HG03064 (cell line): ENCODE measurements around the gene PCCA.
"Not testable (repeated sequence)": the region's sequence is repeated elsewhere in the genome, so short reads cannot be mapped to it uniquely, and the experiment has no call there.

Experiments
- ATAC-seq: cut with Tn5 transposase; IDR thresholded peaks from one replicate; pipeline ENCODE4 v1.9.1; 2021; ENCODE audit warnings: low read depth; ENCODE audit not compliant: unreplicated experiment

Gene PCCA

DNA sequence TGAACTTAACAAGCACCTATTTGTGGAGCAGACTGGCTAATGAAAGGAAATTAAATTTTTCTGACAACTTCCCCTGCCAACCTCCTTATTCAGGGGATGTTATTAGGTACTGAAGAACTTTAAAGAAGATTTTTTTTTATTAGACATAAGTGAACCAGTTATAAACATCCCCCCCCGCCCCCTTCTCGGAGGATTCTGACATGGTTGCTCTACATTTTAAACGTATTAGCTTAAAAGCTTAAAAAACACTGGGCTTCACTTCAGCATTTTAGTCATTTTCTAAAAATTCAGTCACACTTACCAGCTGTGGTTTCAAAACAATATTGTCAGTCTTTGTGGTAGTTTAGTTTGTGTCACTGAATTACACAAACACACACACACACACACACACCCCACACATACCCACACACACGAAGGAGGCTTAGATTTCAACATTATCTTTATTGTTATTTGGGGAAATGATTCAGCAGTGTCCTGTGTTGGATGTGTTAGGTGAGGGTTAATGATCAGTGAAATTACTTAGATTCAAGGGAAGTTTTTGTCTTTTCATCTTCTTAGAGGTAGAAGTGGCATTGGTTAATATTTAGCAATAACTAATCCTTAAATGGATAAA is 145.7 kb downstream of the PCCA start:
- no peak for ATAC-seq

GRCh38 chr13:100235311-100235901 is 146.5 kb downstream of the PCCA start:
- no peak for ATAC-seq

- no peak for ATAC-seq
Measured at GRCh38 chr13:100240109-100240779, 151.4 kb downstream of the PCCA start.

DNA sequence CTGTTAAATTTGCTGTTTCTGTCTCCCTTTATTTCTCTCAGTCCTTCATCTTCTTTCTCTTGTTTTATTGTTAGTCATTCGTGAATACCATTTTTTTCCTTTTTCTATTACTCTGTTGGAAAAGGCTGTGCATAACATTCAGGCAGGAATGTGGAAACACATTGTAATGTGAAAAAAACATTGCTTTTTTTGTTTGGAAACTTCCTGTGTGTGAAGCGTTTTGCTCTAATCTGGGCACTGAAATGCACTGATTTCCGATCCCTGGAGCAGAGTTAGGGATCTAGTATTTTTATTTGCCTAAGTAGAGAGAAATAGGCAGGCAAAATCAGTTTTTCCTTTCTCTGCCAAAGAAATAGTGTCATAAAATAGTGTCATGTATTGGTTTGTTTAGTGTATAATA is 155.5 kb downstream of the PCCA start:
- ATAC-seq: no peak

- no peak for ATAC-seq
Measured at GRCh38 chr13:100245104-100245503, 156.2 kb downstream of the PCCA start.

DNA sequence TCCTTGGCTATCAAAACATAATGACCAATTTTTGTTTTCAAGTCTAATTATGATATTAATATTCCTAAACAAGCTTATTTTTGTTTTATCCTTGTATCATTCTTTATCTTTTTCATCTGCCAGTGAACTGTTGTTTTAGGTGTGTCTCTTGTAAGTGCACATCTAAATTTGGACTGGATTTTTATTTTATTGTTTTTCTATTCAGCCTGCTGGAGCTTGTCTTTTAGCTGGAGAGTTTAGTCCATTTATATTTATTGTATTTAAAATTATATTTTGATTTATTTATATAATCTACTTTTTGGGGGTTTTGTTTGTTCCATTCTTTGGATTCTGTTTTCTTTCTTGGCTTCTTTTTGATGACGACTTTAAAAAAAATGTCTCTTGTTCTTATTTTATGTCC is 159.0 kb downstream of the PCCA start:
- no peak for ATAC-seq

DNA sequence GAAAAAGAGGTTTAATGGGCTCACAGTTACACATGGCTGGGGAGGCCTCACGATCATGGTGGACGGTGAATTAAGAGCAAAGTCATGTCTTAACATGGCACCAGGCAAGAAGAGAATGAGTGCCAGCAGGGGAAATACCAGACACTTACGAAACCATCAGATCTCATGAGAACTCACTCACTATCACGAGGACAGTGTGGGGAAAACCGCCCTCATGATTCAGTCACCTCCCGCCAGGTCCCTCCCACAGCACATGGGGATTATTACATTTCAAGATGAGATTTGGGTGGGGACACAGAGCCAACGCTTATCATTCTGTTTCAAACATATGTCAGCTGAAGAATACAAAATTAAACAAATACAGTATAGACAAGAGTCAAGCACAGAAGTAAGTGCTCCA is 165.1 kb downstream of the PCCA start:
- no peak for ATAC-seq

DNA sequence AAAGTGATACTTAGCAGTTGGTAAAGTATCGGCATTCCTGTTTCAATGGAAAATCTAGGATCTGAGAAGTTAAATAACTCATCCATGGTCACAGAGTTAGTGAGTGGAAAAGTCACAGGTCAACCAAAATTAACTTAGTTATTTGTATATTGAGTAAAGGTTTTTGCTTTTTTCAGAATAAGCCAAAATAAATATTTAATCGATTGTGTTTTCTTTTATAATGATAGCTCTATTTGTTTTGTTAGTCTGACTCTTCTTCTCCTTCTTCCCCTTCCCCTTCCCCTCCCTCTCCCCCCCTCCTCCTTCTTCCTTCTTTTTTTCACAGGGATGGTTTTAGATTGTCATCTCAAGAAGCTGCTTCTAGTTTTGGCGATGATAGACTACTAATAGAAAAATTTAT is 173.5 kb downstream of the PCCA start:
- no peak for ATAC-seq

GRCh38 chr13:100266026-100266425 is 177.1 kb downstream of the PCCA start:
- no peak for ATAC-seq

- ATAC-seq: no peak
Measured at GRCh38 chr13:100269837-100270236, 180.9 kb downstream of the PCCA start.

GRCh38 chr13:100273138-100273537 is 184.2 kb downstream of the PCCA start:
- no peak for ATAC-seq

- ATAC-seq: no peak
Measured at GRCh38 chr13:100273552-100273951, 184.7 kb downstream of the PCCA start.

- no peak for ATAC-seq
Measured at GRCh38 chr13:100274942-100275506, 186.1 kb downstream of the PCCA start.

DNA sequence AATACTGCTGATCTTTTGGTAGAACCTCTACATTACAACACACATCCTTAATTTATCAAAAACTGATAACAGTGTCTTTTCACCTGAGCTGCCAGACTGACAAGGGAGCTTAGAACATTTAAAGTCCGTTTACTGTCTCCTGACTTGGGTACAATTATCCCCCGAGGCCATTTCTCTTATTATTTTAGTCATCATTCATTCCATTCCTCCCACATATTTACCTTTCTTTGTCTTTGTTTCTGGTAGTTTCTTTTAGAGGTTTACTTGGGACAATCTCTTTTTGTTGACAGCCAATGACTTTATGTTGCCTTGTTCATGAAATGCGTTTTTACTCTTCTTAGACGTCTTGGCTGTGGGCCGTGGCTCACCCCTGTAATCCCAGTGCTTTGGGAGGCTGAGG is 186.9 kb downstream of the PCCA start:
- ATAC-seq: no peak

- no peak for ATAC-seq
Measured at GRCh38 chr13:100280681-100281080, 191.8 kb downstream of the PCCA start.

- ATAC-seq: not testable (repeated sequence)
Measured at GRCh38 chr13:100282306-100282705, 193.4 kb downstream of the PCCA start.

DNA sequence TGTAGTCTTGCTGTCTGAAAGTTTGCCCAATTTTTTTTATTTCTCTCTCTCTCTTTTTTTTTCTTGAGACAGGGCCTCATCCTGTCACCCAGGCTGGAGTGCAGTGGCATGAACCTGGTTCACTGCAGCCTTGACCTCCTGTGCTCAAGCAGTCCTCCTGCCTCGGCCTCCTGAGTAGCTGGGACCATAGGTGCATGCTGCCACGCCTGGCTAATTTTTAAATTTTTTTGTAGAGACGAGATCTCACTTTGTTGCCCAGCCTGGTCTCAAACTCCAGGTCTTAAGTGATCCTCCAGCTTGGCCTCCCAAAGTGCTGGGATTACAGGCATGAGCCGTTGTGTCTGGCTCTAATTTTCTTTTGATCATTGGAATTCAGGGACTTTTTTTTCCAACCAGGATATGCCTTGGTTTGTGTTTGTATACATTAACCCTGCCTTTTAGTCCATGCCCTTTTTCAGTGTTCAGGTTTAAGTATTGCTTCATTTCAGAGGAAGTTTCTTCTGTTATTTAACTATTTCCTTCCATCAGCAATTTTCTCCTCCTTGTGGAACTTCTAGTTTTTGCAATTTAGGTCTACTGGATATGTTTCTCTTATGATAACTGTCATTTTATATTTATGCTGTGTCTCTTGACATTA is 201.4 kb downstream of the PCCA start:
- no peak for ATAC-seq

GRCh38 chr13:100291624-100292023 is 202.7 kb downstream of the PCCA start:
- no peak for ATAC-seq

- no peak for ATAC-seq
Measured at GRCh38 chr13:100297413-100297812, 208.5 kb downstream of the PCCA start.

- ATAC-seq: no peak
Measured at GRCh38 chr13:100298116-100298681, 209.3 kb downstream of the PCCA start.

DNA sequence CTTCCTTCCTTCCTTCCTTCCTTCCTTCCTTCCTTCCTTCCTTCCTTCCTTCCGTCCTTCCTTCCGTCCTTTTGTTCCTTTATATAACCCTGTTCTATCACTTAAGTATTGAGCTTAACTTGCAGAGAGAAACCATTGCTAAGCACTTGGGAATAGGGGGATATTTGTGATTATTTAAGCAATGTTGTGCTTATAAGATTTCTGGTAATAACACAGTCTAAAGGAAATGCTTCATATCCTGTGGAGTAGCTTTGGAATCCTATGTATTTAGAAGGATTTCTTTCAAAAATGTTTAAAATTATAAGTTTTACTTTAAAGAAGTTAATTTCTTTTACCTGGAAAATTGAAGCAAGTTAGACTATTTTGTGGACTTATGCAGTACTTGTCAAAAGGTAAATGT is 209.8 kb downstream of the PCCA start:
- no peak for ATAC-seq
